Measurements from ENCODE around the gene CAV3.
"Not testable (repeated sequence)": the region's sequence is repeated elsewhere in the genome, so short reads cannot be mapped to it uniquely, and the experiment has no call there.

The CAV3 gene

DNA sequence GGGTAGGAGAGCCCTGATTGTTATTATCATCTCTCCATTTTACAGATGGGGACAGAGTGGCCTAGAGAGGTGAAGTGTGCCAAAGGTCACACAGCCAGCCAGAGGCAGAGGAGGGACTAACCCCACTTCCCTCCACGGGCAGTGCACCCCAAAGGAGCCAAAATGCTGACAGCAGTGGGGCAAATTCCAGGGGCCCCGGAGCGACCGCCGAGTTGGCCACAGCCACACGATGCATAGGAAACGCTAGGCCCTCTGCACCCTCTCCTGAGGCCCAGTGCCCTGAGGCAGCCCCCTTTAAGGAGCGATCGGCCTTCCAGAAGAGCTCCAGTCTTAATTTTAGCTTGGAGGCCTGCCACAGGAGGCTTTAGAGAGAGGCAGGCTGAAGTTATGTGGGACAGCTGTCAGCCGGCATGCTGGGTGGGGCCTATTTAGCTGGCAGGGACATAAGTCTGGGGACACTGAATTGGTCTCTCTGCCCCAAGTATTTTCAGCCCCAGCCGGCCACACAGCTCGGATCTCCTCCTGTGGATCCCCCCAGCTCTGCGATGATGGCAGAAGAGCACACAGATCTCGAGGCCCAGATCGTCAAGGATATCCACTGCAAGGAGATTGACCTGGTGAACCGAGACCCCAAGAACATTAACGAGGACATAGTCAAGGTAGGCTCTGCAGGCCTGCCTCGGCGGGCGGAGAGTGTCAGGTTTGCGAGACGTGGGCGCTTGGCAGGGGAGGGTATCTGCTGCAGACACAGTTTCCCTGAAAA, at the start of gene CAV3:
Gene CAV3, plus strand, starts transcription at position 471 of the 763 bp plus-strand sequence. Its CDS starts 75 bp downstream, at position 546.
- DNase-seq: no peak

DNA sequence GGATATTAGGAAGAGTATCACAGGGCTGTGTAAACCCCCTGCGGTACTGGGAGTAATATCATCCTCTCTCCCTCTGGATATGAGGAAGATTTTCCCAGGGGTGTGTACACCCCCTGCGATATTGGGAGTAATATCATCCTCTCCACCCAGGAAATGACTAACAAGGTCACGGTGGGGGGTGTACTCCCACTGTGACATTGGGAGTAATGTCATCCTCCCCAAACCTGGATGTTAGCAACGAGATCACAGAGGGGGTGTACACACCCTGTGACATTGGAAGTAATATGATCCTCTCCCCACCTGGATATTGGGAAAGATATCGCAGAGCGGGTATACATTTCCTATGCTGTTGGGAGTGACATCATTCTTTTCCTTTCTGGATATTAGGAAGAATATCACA, 48.6 kb upstream of the CAV3 start:
- not testable (repeated sequence) for DNase-seq

DNA sequence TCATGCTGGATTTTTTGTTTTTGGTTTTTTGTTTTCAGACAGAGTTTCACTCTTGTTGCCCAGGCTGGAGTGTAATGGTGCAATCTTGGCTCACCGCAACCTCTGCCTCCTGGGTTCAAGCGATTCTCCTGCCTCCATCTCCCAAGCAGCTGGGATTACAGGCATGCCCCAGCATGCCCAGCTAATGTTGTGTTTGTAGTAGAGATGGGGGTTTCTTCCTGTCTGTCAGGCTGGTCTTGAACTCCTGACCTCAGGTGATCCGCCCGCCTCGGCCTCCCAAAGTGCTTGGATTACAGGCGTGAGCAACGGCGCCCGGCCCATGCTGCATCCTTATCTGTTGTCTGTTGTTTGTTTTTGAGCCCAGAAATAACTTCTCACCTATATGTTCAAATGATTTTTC, 42.3 kb upstream of the CAV3 start:
- DNase-seq: not testable (repeated sequence)

DNA sequence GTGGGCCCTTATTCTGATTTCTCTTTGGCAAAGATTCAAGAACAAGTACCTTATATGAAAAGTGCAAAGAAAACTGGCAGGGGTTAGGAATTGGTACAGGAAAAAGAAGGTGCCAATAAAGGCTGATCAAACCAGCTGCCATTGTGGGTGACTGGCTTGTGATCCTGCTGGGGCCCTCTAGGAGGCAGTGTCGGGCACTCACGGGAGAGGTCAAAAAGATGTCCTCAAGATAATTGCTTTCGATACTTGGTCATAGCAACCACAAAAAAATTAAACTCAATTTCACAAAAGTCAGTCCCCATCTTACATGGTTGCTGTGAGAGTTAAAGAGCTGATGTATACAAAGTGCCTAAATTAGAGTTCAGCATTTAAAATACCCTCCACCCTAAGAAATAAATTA, 31.0 kb upstream of the CAV3 start:
- DNase-seq: peak in 1 of 2 donors; percentile 1

GRCh38 chr3:8705575-8705974, 28.0 kb upstream of the CAV3 start:
- no peak for DNase-seq

DNA sequence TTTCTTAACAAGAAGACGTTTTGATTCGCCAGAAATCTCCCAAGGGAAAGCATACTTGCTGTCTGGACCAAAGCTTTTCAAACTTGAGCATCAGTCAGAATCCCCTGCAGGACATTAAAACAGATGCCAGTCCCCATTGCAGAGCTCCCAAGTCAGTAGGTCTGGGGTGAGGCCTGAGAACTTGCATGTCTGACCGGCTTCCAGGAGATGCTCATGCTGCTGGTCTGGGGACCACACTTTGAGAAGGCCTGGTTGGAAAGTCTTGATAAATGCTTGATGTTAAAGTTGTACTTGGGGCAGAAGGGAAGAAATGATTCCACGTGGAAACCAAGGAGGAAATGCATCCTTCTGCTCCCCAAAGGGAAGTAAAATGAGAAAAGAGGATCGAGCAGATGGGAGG, 24.3 kb upstream of the CAV3 start:
- no peak for DNase-seq

- no peak for DNase-seq
Observed at GRCh38 chr3:8709801-8710507, 23.6 kb upstream of the CAV3 start.

DNA sequence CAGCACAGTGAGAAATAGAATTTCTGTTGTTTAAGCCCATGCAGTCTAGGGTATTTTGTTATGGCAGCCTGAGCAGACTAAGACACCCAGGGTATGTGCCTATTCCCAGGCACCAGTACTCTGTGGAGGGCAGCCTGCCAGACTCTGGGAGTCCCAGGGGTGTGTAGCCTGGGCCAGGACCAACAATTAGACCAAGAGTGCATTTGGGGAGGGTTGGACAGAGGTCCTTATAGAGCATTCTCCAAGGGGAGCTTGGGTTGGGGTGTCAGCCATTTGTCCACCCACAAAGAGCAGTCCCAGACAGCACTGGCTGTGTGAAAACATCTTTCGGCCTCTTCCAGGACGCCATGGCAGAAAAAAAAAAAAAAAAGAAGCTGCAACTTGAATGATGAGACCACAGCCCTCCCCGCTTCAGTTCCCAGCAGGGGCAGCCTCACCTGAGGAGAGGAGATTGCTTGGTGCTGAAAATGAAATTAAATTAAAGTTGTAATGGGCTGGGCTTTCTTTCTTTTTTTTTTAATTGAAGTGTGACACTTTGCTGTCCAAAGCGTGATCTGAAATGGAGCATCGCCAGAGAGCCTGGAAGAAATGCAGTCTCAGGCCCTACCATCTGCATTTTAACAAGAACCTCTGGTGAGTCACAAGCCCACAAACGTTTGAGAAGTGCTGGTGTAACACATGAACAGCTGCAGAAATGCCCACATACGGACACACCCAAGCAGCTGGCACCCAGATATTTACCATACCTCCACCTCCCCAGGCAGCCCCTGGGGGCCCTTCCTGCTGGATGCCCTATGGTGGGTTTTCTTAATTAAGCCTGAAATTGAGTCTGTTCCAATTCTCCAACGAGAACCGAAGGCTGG, 21.3 kb upstream of the CAV3 start:
- DNase-seq: no peak

GRCh38 chr3:8712908-8713255, 20.7 kb upstream of the CAV3 start:
- DNase-seq: no peak

- no peak for DNase-seq
Observed at GRCh38 chr3:8713901-8714759, 19.5 kb upstream of the CAV3 start.

- DNase-seq: not testable (repeated sequence)
Observed at GRCh38 chr3:8715757-8716156, 17.8 kb upstream of the CAV3 start.

DNA sequence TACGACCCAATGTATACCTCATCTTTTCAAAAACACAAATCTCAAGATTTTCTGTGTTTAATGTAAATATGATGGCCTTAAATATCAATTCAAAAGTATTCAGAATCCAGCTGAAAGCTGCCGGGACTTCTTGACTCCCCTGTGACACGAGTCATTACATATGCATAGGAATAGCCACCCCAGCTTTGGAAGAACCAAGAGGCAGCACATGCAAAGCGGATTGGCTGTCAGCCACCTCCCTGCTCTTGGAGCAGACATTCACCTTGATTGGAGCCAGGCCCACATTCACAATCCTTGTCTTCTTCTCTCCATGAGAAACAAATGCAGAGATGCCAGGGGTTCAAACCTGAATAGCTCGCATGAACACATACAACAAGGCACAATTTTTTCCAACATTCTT, 10.8 kb upstream of the CAV3 start:
- DNase-seq: no peak

GRCh38 chr3:8723612-8724011, 10.0 kb upstream of the CAV3 start:
- DNase-seq: no peak

- DNase-seq: no peak
Observed at GRCh38 chr3:8724108-8724752, 9.4 kb upstream of the CAV3 start.

DNA sequence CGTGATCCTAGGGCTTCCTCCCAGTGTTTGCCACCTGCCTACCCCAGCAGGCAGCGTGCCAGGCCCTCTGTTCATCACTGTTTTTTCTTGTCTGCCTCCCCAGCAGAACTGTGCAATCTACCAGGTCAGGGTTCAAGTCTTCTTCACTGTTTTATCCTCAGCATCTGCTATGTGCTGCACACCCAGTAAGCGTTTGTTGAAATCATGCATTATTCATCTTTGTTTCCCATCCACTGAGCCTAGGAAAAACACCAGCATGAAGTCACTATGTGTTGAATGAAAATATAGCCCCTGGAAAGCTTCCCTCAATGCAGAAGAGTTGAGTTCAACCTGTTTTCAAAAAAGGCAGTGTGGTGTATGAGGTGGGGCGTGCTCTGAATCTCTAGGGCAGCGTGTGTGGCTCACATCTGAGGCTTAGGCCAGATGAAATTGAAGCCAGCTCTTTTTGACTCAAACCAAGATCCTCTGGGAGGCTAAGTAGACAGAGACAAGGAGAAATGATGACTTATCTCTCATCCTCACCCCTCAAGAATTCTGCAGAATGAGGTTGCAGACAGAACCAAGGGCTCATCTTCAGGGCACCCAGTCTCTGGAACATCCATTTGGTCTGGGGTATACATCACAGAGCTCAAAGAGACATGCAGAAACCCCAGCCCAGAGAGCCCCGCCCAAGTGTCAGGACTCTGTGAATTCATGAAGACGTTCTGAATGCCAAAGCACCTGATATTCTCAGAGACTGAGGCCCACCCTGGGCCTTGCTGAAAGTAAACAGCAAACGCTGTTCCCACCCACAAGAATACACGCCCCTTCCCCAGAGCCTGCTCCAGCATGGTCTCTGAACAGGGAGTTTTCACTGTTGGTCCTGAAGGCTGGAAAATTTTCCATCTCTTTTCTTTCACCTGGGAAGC, 5.7 kb upstream of the CAV3 start:
- DNase-seq: no peak

DNA sequence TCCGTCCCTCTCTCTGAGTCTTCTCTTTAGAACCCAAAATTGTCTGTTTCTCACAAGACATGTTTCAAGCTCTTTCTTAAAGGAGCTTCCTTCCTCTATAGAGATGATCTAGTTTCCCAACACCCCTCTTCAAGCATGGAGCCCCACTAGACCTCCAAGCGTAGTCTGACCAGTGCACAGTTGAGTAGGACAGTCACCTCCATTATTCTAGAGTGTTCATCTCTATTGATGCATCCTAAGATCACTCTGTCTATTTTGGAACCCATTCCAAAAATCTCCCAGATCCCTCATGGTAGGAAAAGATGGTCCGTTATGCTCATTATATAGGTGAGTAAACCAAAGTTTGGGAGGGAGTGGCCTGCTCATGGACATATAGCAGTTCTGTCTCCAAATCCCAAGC, 4.1 kb upstream of the CAV3 start:
- DNase-seq: no peak

- no peak for DNase-seq
Observed at GRCh38 chr3:8730656-8731055, 2.9 kb upstream of the CAV3 start.

DNA sequence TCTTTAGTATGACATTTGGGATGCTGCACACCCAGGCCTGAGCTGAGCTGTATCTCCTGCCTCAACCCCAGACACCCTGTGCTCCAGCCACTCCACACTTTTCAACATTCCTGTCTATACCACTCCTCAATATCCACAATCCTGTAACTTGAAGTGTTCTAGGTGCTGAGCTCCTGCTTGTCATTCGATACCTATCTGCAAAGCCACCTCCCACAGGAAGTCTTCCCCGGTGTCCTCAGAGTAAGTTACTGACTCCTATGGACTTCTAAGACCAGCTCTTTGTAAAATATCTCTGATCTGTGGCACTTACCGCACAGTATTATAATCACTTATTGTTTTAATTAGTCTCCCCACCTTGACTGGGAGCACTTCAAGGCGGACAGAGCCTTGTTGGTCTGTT, 1.2 kb upstream of the CAV3 start:
- no peak for DNase-seq

DNA sequence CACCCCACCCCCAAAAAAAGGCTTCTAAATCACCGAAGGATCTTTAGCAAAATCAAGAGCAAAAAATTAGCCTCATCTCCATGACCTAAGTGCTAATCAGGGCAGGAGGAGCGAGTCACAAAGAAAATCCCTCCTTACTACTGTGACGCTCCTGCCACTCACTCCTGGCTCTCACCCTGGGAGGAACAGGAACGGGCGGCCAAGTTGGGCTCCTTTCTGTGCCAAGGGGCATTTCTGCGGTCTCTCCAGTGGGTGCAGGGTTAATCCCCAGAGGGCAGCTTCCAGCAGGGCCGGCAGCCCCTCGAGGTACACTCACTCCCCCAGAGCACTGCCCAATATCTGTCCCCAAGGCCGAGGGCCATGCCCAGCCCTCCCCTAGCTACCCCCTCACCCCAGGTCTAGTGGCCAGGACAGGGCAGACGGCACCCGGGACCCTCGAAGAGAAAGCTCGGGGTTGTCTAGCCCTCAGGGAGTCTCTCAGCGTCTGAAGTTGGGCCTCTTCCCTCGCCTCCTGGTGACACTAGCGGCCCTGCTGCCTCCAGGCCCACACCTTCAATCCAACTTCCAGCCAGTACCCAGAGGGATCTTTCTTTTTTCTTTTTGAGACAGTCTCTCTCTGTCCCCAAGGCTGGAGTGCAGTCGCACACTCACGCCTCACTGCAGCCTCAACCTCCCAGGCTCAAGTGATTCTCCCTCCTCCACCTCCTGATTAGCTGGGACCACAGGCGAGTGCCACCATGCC, 706 bp downstream of the CAV3 start:
- no peak for DNase-seq

GRCh38 chr3:8734908-8735307, 1.3 kb downstream of the CAV3 start:
- DNase-seq: no peak

Measured in inflammatory macrophage treated with lipopolysaccharide for 1 hour (primary cell).